Endothelial cell of umbilical vein (primary cell): ENCODE results near the gene ROBO2. TPM values are rescaled to one million over a fixed set of nuclear protein-coding genes. Genes with fewer than 3 reads are reported as not detected.

Experiments used
- BruUV-seq: library from RNA; stranded (reverse); fragments of 400-500 nt; replicated peaks from 2 replicates; lab custom pipeline; 2021; lab: Mats Ljungman, UMichigan
- CTCF ChIA-PET: fragments of 300-600, 350-600 bp; sonication (Branson Sonifier 250); formaldehyde crosslinking; loops from one replicate; lab custom pipeline; 2021; ENCODE audit warnings: antibody characterized with exemption, inconsistent platforms; lab: Charles Lee
- POLR2A ChIA-PET: fragments of 300-600, 350-600 bp; sonication (Branson Sonifier 250); formaldehyde crosslinking; loops from one replicate; lab custom pipeline; 2021; ENCODE audit warnings: antibody characterized with exemption, inconsistent platforms; lab: Charles Lee
- DNase-seq: peaks from one replicate; pipeline ENCODE4 v3.0.0-alpha.2; 2011; ENCODE audit warnings: low read depth, low spot score
- FAIRE-seq: peaks from 2 replicates; lab custom pipeline; 2011; peaks lifted over from hg19 to GRCh38; lab: Jason Lieb, UNC
- H2AFZ ChIP-seq: 2 replicates; pipeline ENCODE4 v1.6.0; 2012; ENCODE audit warnings: low read depth, low read length, control low read depth, inconsistent platforms
- H3K27ac ChIP-seq: 2 replicates; pipeline ENCODE4 v1.5.1; 2011; ENCODE audit warnings: low read depth, mild to moderate bottlenecking, control low read depth, low read length, moderate library complexity; ENCODE audit not compliant: insufficient read depth
- H3K27me3 ChIP-seq, 2 experiments: 2 replicates each; pipeline versions ENCODE4 v1.6.0 to v1.6.1; 2011; ENCODE audit warnings: low read length in 2 of 2, mixed read lengths in 1 of 2; ENCODE audit not compliant: control insufficient read depth in 2 of 2, insufficient read depth in 2 of 2
- H3K36me3 ChIP-seq, 2 experiments: 2 replicates in 1 of 2; 3 replicates in 1 of 2; pipeline ENCODE4 v1.5.1; 2011; ENCODE audit warnings: low read length in 2 of 2, mild to moderate bottlenecking in 1 of 2, moderate library complexity in 1 of 2; ENCODE audit not compliant: control insufficient read depth in 2 of 2, insufficient read depth in 2 of 2; ENCODE audit errors: extremely low read depth in 1 of 2
- H3K4me1 ChIP-seq: 3 replicates; pipeline ENCODE4 v1.5.1; 2011; ENCODE audit warnings: mild to moderate bottlenecking, low read length; ENCODE audit not compliant: control insufficient read depth, insufficient read depth; ENCODE audit errors: extremely low read depth
- H3K4me2 ChIP-seq: 2 replicates; pipeline ENCODE4 v1.6.1; 2011; ENCODE audit warnings: low read length, control low read depth, mixed read lengths; ENCODE audit not compliant: insufficient read depth
- H3K4me3 ChIP-seq, 3 experiments: fragments of 200-600 bp in 1 of 3; sonication (generic), shearing (Covaris generic) in 1 of 3; replicated peaks in 1 of 3; 2 replicates each; pipeline ENCODE4 v1.5.1; 2011 to 2016; ENCODE audit warnings: control low read depth in 3 of 3, low read length in 3 of 3, mild to moderate bottlenecking in 2 of 3, inconsistent platforms in 1 of 3, low read depth in 1 of 3, moderate library complexity in 1 of 3; ENCODE audit not compliant: insufficient read depth in 1 of 3
- H3K79me2 ChIP-seq: 2 replicates; pipeline ENCODE4 v1.6.0; 2012; ENCODE audit warnings: low read length, inconsistent platforms; ENCODE audit not compliant: control insufficient read depth, insufficient read depth
- H3K9ac ChIP-seq: replicated peaks from 2 replicates; pipeline ENCODE3; 2011; ENCODE audit warnings: low read length, control low read depth; ENCODE audit not compliant: insufficient read depth; ENCODE audit errors: extremely low read depth
- H3K9me1 ChIP-seq: replicated peaks from 3 replicates; pipeline ENCODE4 v1.6.0; 2011; ENCODE audit warnings: mild to moderate bottlenecking, low read length; ENCODE audit not compliant: control insufficient read depth, insufficient read depth; ENCODE audit errors: extremely low read depth
- H3K9me3 ChIP-seq: replicated peaks from 2 replicates; pipeline ENCODE4 v1.5.1; 2012; ENCODE audit warnings: low read length, inconsistent platforms; ENCODE audit not compliant: control insufficient read depth, insufficient read depth
- H4K20me1 ChIP-seq: replicated peaks from 2 replicates; pipeline ENCODE3; 2011; ENCODE audit warnings: mild to moderate bottlenecking, low read length; ENCODE audit not compliant: control insufficient read depth, insufficient read depth; ENCODE audit errors: extremely low read depth
- CTCF ChIP-seq, 2 donors: IDR thresholded peaks; 1 replicate in 1 of 2; 2 replicates in 1 of 2; pipeline ENCODE4 v1.5.1; 2011; ENCODE audit warnings: low read length in 2 of 2, mild to moderate bottlenecking in 2 of 2, moderate library complexity in 2 of 2, control low read depth in 1 of 2, inconsistent platforms in 1 of 2, low read depth in 1 of 2; ENCODE audit not compliant: insufficient read depth in 1 of 2; ENCODE audit errors: extremely low read depth in 1 of 2
- EZH2 ChIP-seq: IDR thresholded peaks from 2 replicates; pipeline ENCODE4 v1.6.1; 2012; ENCODE audit warnings: borderline replicate concordance, low read depth, mild to moderate bottlenecking, moderate library complexity, low read length, inconsistent platforms; ENCODE audit not compliant: severe bottlenecking
- FOS ChIP-seq: IDR thresholded peaks from 2 replicates; pipeline ENCODE4 v1.6.1; 2011; ENCODE audit warnings: mild to moderate bottlenecking, low read length, moderate library complexity, borderline replicate concordance; ENCODE audit not compliant: insufficient read depth
- GATA2 ChIP-seq: IDR thresholded peaks from 2 replicates; pipeline ENCODE4 v1.7.0; 2011; ENCODE audit warnings: low read depth, mild to moderate bottlenecking, moderate library complexity, mixed read lengths, low read length; ENCODE audit not compliant: insufficient read length, insufficient read depth
- JUN ChIP-seq: IDR thresholded peaks from 2 replicates; pipeline ENCODE4 v1.6.1; 2011; ENCODE audit warnings: borderline replicate concordance, low read depth; ENCODE audit not compliant: insufficient read length, insufficient read depth
- MAX ChIP-seq: IDR thresholded peaks from 2 replicates; pipeline ENCODE4 v1.6.1; 2011; ENCODE audit not compliant: insufficient read depth, insufficient read length
- MYC ChIP-seq: IDR thresholded peaks from one replicate; pipeline ENCODE4 v1.6.1; 2011; ENCODE audit warnings: mild to moderate bottlenecking, low read depth, low read length
- POLR2A ChIP-seq: IDR thresholded peaks from 2 replicates; pipeline ENCODE4 v1.6.1; 2012; ENCODE audit warnings: low read depth, mild to moderate bottlenecking, control low read depth, low read length
- POLR2AphosphoS5 ChIP-seq: IDR thresholded peaks from 2 replicates; pipeline ENCODE4 v1.6.1; 2012; ENCODE audit warnings: low read depth, mild to moderate bottlenecking, control low read depth, low read length, moderate library complexity; ENCODE audit not compliant: insufficient read depth
- dilution Hi-C: fragments of 300-500 bp; cut with MboI; formaldehyde crosslinking; loops from one replicate; pipeline ENCODE4 v1.15.0; 2019; ENCODE audit warnings: low sequenced_read_pairs; ENCODE audit not compliant: extremely low pct_ligation_motif_present
- intact Hi-C: fragments of 100-400 bp; cut with micrococcal nuclease; formaldehyde crosslinking; loops from one replicate; pipeline ENCODE4 v1.10.0; 2022
- polyA plus RNA-seq, 4 experiments: library from polyadenylated mRNA; depleted of rRNA in 3 of 4; stranded (reverse) in 3 of 4; unstranded in 1 of 4; fragments of >200 nt; gene quantifications; 2 replicates each; pipeline versions ENCODE4 v1.2.1 to v1.2.3, GENCODE V29; 2011 to 2012; ENCODE audit warnings: missing spikeins in 1 of 4
- total RNA-seq: library from RNA; stranded (reverse); gene quantifications from 2 replicates; pipeline ENCODE4 v1.2.3, GENCODE V29; 2021

Gene ROBO2
- total and polyA plus RNA-seq, 2 donors (not counting 3 experiments of a cell fraction or from before 2014, with no cell fraction given) = not detected

- Histone ChIP-seq H3K9me3 (no peaks in the 10 kb centered on the region), H3K4me2 (no peak overlapping the region), H2AFZ (no peak overlapping the region), H3K4me3 (no peak overlapping the region), H3K79me2 (no peaks in the 10 kb centered on the region), H3K27ac (no peak overlapping the region), H3K4me1 (no peaks in the 10 kb centered on the region), H3K9me1 (no peaks in the 10 kb centered on the region), H4K20me1 (no peaks in the 10 kb centered on the region), H3K9ac (no peak overlapping the region), H3K27me3 (no peaks in the 10 kb centered on the region), H3K36me3 (no peaks in the 10 kb centered on the region)
- CTCF ChIA-PET = no interaction called here
- intact Hi-C loops (no loop called here), dilution Hi-C loops (no loop called here)
- TF ChIP-seq POLR2A (no peak), MYC (no peak), FOS (no peak), EZH2 (no peak), JUN (no peak), POLR2AphosphoS5 (no peak), GATA2 (no peak), CTCF (IDR thresholded peaks at IDR 0.05; ENCODE audit: extremely low read depth in 1 of 2, insufficient read depth in 1 of 2, low read depth in 1 of 2, low read length in 2 of 2) (no peak), MAX (no peak)
- no peak for FAIRE-seq
- BruUV-seq = no TSS peak
- DNase-seq = no peak
- POLR2A ChIA-PET = no interaction called here
Measured at GRCh38 chr3:77146004-77146403, 106.1 kb downstream of the ROBO2 start.
